HG03565 (cell line): ENCODE measurements around the gene DGCR2.

Experiments
- ATAC-seq: cut with Tn5 transposase; IDR thresholded peaks from one replicate; pipeline ENCODE4 v1.9.1; 2021; ENCODE audit warnings: mild to moderate bottlenecking, moderate library complexity; ENCODE audit not compliant: unreplicated experiment

DGCR2 gene

DNA sequence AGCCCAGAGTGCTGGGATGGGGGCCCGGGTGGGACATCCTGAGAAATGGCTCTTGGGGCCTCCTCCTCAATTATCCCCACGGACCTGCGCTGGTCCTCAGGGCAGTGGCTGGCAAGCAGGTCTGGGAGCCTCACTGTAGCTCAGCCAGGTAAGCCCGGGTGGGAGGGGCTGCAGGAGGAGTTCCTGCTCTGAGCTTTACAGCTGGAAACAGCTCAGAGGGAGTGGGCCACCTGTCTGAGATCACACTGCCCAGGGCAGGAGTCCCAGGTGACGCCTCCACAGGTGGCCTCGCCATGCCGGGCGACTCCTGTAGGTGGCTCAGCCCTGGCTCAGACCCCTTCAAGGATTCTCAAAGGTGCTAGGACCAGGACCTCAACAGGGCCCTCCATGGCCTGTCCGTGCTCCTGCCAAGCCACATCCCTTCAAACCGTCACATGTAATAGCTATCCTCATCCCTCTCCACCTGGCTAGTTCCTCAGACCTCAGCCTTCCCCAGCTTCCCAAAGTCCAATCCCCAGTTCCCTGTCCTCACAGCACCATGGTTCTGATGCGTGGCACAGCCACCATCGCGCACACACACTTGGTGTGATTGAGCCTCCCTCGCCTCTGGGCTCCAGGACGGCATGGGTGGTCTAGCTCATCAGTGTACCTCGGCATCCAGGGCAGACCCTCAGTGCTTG, 5.3 kb upstream of the DGCR2 start:
- no peak for ATAC-seq

DNA sequence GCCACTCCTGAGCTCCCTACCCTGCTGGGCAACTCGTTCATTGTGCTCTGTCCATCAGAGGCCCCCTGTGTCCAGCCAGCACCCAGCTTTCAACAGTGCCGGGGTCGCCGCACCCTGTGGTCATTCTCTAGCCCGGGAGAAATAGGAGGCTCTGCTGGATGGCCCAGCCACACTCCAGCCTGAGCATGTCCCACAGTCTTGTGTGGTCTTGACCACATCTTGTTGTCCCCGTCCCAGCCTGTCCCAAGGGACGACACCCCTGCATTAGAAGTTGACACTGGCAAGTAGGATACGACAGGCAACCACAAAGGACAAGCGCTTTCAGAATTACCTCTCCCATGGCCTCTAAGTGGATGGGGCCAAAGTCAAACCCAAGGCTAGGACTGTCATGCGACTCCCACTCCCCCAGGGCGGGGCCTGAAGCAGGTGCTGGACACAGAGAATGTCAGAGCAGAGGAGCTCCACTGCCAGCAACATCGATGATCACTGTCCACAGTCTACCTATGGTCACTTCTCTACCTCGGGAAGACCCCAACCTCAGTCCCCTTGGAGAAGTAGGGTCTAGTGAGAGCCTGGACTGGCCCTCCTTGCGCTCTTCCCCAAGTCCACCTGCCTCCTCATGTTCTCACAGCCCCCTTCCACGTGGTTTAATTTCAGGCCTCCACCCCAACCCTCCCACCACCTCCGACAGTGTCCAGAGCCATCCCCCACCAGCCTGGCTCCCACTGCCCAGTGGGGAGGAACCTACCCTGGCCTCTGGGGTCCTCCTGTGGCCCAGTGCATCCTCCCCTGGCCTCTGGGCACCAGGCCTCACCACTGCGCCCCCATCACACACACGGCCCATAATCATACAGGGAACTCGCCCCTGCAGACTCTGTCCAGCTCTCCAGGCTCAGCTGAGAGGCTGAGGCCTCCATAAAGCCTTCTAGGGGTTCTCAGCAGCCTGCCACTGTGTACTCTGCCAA, 4.4 kb upstream of the DGCR2 start:
- ATAC-seq: no peak

DNA sequence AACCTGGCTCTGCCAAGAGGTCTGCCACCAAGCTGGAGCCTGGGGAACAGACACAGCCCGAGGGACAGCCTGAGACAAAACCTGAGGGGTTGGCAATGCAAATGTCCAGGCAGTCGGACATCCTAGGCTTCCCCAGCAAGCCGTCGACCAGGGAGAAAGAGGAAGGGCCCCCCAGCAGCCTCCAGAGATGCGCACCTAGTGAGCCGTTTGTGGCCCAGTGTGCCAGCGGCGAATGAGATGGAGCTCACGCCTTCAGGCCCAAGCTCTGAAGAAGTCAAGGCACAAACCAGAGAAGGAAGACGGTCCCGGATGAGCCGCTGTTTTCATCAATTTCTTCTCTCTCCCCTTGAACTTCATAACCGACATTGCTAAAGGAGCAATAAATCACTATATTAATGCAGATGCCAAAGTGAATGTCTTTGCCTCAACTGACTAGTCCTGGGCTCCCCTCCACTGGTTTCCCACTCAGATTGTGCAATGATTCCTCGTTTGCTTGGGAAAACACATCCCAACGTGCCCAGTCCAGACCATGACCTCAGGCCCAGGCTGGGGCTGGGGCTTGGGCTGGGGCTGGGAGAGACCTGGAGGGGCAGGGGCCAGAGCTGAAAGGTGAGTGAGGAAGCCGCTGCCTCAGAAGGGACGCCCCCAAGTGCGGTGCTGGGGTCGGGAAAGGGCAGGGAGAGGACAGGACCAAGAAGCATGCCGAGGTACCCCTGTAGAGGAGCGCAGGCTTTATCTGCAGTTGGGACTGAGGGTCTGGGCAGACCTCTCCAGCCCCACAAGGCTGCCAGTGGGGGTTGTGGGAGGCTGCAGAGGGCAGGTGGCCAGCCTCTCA, 3.5 kb upstream of the DGCR2 start:
- ATAC-seq: no peak

DNA sequence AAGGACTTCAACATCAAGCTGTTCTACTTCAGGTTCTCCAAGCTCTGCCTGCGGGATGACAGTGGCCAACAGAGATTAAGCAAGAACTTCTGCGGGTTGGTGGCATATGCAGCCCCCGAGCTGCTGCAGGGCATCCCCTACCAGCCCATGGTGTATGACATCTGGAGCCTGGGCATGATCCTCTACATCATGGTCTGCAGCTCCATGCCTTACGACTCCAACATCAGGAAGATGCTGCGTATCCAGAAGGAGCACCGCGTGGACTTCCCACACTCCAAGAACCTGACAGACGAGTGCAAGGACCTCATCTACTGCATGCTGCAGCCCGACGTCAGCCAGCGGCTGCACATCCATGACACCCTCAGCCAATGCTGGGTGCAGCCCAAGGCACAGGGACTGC, 2.8 kb upstream of the DGCR2 start:
- ATAC-seq: no peak

DNA sequence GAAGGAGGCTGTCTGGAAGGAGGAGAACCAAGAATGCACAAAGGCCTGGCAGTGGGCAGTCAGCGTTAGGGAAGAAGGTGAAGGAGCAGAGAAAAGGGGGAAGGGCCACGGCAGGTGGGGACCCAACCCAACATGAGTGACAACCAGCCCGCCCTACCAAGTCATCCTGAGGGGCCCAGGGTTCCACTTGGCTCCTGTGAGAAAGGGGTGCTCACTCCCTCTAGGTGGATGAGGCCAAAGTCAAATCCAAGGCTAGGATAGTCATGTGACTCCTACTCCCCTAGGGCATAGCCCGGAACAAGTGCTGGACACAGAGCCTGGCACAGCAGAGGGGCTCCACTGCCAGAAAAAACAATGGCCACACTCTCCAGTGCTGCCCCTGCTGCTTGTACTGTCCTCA, 2.2 kb upstream of the DGCR2 start:
- ATAC-seq: no peak

DNA sequence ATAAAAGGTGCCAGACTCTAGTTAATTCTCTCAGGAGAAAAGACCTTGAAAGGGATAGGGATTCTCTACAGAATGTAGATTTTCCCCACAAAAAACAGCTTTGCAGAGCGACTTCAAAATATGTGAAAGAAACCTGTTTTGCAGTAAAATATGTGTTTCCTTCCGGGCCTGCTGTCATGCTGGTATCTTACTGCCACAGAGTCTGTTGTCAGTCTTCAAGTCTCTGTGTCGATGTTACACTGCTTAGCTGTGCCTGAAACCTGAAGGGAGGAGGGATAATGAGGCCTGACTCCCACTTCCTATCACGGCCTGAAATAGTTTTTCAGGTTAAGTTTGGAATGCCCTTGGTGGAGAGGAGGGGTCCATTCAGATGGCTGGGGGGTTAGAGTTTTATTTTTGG, 1.7 kb upstream of the DGCR2 start:
- no peak for ATAC-seq

DNA sequence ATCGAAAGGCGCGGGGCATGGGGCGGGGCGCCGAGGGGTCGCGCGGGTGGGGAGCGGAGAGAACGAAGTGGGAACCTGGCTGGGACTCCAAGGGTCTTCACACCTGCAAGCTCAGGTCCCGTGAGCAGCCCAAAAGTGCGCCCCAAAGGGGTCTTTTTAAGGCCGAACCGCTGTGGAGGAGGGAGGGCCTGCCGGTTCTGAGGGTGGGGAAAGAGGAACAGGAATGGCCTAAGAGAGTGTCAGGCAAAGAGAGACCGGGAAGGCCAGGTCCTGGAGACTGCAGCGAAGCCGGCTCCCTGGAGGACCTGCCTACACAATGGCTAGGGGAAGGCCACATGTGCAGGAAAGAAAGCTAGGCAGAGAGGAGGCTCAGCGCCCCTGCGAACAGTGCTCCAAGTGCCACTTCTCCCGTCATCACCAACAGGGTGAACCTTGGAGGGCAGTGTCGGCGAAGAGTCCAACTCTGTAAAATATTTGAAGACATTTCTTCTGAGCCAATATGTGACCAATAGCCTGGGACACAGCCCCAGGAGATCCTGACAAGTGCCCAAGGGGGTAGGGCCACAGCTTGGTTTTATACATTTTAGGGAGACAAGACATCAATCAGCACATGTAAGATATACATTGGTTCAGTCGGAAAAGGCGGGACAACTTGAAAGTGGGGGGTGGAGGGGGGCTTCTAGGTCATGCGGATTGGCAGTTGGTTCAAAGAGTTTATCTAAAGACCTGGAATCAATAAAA, 710 bp upstream of the DGCR2 start:
- no peak for ATAC-seq

DNA sequence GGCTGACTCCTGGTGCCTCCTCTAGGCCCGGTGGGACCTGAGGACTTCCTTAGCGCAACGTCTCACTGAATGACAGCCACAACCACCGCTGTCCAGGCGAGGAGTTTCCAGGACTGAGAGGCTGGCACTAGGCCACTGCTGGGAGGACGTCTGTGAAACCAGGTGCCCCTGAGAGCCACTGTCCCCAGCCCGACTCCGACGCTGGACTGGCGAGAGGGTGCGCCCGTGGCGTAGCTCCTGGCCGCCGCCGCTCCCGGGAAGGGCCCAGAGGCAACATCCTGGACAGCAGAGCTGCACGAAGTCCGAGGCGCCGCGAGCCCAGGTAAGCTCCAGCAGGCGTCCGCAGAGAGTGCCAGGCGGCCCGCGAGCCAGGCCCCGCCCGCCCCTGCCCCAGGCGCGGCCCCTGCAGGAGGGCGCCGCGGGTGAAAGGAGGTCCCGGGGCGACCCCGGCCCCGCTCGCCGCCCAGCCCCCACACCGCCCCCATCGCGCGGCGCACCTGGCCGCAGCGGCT, 525 bp downstream of the DGCR2 start:
- peak; percentile 12 for ATAC-seq

DNA sequence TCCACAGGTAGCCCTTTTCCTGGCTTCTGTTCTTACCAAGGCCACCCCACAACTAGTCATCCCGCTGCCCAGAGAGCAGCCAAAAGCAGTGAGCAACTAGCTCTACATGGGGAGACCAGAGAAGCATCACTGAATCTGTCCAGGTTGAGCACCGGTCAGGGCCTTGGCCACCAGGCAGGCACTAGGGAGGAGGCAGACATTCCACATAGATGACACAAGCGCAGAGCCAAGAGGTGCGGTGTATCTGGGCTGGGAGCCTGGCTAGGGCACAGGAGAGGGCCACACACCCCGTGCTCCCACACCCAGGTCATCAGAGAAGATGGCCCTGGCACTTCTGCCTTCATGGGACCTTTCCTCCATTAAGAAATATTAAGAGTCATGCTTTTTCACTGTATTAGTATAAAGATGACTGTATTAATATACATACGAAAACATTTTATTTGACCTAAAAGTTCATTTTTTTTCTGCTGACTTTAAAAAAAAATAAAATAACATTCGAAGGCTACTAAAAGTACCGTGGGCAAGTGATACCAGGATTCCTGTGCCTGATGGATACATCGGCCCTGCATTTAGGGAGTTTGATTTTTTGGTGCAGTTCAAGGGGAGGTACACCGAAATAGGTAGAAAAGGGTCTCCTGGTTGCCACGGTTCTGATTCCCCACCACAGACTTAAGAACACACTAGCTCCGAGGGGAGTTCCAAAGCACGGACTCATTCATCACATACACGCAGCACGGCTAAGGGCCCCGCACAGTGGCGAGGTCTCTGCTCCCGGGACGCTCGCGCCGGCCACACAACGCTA, 1.2 kb downstream of the DGCR2 start:
- no peak for ATAC-seq

DNA sequence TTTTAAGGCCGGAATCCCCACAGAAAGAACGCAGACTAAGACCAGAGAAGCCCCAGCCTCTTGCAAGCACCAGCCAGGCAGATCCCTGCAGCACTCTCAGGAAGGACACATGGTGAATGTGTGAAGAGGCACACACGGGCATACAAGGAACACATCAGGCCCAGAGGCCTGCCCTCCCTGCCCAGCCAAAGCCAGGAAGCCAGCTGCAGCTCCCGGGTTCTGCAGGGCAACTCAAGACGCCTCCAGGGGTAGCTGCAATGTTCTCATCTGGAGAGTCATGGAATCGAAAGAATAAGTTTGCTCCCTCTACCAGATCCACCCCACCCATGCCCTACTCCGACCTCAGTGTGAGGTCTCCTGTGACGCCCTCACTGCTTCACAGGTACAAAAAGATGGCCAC, 2.3 kb downstream of the DGCR2 start:
- no peak for ATAC-seq

DNA sequence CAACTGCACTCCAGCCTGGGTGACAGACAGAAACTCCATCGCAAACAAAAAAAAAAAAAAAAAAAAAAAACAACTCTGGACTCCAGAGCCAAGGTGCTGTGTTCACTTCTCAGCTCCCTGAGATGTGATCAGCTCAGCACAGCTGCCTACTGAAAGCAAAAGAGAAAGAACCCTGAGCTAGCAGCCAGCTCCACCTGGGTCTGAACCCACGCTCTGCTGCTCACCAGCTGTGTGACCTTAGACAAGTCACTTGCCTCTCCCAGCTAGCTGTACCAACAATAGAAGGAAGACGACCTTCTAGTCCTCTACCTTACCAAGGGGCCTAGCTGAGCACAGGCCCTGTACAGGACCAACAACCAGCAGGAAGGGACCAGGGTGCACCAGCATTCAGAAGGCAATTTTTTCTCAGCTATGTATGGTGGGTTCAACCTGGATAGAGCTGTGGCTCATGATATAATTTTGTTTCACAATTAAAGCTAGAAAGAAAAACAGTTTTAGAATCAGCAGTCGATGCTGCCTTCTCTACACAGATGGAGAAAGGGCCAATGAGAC, 3.8 kb downstream of the DGCR2 start:
- peak; percentile 29 for ATAC-seq

DNA sequence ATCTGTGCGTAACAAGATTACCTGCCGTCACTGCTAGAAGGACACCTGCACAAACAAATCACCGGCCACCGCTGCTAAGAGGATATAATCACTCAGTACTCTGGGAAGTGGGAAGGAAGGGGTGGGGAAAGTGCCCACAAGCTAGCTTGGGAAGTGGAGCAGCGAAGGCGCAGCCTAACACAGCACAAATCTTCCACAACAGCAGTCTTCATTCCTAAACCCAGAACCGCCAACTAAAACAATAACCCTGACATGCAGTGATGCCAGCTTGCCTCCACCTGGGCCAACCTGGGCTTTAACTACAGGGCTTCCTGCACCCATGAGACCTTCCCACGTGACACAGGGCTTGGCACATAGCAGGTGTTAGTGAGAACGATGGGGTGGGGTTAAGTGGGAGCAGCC, 5.1 kb downstream of the DGCR2 start:
- no peak for ATAC-seq

DNA sequence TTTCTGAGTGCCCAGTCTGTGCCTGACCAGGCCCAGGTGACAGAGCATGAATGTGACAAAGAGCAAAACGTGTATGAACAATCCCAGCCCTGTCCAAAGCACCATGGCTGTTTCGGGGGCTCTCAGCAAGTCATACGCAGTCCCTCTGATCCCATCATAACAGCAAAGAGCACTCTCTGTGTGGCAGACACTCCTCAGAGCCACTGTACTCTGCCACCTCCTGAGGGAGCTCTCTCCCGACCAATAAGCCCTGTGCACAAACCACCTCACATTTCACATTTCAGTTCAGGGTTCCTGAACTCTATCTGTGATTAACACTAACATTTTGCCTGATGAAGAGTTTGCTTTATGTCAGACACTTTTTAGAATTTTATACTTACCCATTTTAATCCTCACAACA, 6.6 kb downstream of the DGCR2 start:
- ATAC-seq: no peak

DNA sequence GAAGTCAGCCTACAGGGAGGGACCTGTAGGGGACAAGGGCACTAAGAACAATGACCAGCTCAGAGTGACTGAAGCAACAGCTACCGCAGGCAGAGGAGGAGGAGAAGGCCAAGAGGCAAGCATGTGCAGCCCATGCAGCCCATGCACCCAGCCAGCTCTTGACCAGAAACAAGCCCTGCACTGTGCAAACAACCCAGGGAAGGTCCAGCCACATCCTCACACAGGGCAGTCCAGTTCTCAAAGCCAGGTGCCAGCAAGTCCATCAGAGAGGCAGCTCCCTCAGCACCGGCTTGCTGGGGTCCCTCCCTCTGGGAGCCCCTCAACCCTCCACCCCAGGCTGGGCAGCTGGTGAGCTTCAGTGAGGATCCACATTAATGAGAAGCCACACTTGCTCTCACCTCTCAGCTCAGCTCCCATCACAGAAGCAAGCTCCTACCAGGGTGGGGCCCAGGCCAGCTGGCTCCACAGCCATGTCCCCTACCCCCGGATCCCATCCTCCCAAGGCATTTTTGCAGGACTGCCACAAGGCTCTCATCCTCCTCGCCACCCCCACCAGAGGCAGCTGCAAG, 7.1 kb downstream of the DGCR2 start:
- ATAC-seq: no peak

DNA sequence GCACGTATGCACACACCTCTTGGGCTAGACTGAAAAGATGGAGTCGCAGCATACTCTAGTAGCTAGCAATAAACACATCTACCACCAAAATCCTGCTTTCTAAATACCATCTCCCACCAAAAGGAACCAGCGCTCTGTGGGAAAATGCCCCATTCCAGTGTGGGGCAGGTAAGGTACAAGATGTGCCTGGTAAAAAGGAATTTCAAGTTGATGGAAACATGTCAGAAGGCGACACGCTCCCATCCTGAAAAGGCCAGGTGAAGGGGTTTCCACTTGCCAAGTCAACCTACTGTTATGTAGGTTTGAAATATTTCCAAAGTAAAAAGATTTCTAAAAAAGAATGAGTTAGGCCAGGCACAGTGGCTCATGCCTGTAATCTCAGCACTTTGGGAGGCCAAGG, 8.8 kb downstream of the DGCR2 start:
- ATAC-seq: no peak

DNA sequence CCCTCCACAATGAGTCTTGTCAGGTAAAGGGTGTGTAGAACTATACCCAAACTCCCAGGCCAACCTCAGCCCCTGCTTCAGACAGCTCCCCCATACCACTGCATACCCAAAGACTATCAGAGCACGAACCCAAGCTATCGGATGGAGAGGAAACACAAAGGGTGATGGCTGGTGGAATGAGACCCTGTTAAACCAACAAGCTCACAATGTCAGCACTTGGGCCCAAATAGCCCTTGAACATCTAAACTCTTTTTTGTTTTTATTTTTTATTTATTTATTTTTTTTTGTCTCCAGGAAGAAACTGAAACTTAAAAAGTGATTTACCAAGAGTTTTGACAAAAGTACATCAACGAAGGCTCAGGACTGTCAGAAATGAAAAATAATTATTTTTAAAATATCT, 10.6 kb downstream of the DGCR2 start:
- no peak for ATAC-seq

DNA sequence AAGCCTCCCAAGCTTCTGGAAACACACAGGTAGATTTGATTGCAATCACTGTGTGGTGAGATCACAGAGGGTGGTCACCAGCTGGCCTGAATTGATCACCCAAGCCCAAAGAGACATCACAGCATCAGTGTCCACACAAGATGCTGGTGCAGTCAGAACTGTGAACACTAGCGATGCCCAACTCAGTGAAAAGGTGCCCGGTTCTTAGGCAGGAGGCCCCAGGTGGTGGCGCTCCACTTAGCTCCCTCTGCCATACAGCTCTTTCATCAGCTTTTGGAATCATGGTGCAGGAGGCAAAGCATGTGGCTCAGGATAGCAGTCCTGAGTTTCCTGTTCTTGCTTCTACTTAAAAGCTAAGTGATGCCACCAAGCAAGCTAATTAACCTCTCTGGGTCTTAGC, 11.1 kb downstream of the DGCR2 start:
- ATAC-seq: no peak

DNA sequence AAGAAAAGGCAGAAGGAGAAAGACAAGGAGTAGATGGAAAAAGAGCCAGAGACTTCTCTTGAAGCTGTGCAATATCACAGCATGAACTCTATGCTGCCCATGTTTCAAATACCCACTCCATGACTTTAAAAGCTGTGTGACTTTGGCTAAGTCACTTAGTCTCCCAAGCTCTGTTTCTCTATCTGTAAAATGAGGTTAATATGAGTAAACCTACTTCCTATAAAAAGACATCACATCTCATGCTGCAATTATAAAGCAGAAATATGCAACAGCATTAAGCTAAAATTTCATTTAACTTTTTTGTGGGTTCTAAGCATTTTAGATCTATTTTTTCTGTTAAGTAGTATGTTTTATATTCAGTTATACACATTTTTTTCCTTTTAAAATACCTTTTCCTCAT, 11.6 kb downstream of the DGCR2 start:
- ATAC-seq: no peak

DNA sequence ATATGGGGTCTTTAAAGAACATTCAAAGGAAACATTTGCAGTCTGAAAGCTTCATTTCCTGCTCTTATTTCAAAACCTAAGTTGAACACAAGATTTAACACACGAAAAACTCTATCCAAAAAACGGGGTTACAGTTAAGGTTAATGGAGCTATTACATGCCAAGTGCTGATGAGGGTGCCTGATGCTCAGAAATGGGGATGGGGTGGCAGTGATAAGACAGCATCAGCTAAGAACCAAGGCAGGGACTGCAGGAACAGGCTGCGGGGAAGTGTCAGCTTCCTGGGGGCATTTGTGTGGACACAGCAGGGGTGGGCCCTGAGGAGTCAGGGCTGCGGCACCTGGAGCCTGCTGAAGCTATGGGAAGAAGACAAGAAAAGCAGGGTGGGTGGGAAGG, 12.2 kb downstream of the DGCR2 start:
- no peak for ATAC-seq
